Umbilical cord (tissue), 2 donors: ENCODE measurements around the gene BCAR3. TPM values are rescaled to one million over a fixed set of nuclear protein-coding genes. Genes with fewer than 3 reads are reported as not detected.
"Not testable (repeated sequence)": the region's sequence is repeated elsewhere in the genome, so short reads cannot be mapped to it uniquely, and the experiment has no call there.

Source experiments
- DNase-seq: peaks from one replicate; pipeline ENCODE4 v3.0.0-alpha.2; 2015; ENCODE audit warnings: low spot score
- total RNA-seq: library from RNA; depleted of rRNA; stranded (reverse); fragments of >200 nt; gene quantifications from one replicate; pipeline ENCODE4 v1.2.3, GENCODE V29; 2014; ENCODE audit warnings: low replicate concordance; ENCODE audit not compliant: insufficient read depth

The BCAR3 gene
- total RNA-seq, 1 donor from 2014 or later: 17.6 TPM

- no peak for DNase-seq
Observed at GRCh38 chr1:93689521-93690223, 8.0 kb upstream of the BCAR3 start.

- no peak for DNase-seq
Observed at GRCh38 chr1:93687542-93687941, 5.9 kb upstream of the BCAR3 start.

GRCh38 chr1:93686504-93687250, 5.0 kb upstream of the BCAR3 start:
- DNase-seq: no peak

GRCh38 chr1:93685918-93686317, 4.3 kb upstream of the BCAR3 start:
- no peak for DNase-seq

- DNase-seq: no peak
Observed at GRCh38 chr1:93683234-93683633, 1.6 kb upstream of the BCAR3 start.

- no peak for DNase-seq
Observed at GRCh38 chr1:93681989-93682412, 364 bp upstream of the BCAR3 start.

- peak; percentile 95 for DNase-seq
Observed at GRCh38 chr1:93680420-93681100, 1.1 kb downstream of the BCAR3 start.

- DNase-seq: peak; percentile 96
Observed at GRCh38 chr1:93680076-93680419, 1.6 kb downstream of the BCAR3 start.

GRCh38 chr1:93679546-93679945, 2.1 kb downstream of the BCAR3 start:
- no peak for DNase-seq

GRCh38 chr1:93678946-93679480, 2.6 kb downstream of the BCAR3 start:
- DNase-seq: no peak

GRCh38 chr1:93678491-93678890, 3.1 kb downstream of the BCAR3 start:
- DNase-seq: peak; percentile 69

- DNase-seq: peak; percentile 35
Observed at GRCh38 chr1:93677729-93678128, 3.9 kb downstream of the BCAR3 start.

GRCh38 chr1:93676427-93676826, 5.2 kb downstream of the BCAR3 start:
- DNase-seq: no peak

GRCh38 chr1:93675931-93676330, 5.7 kb downstream of the BCAR3 start:
- DNase-seq: peak; percentile 85

- no peak for DNase-seq
Observed at GRCh38 chr1:93675271-93675670, 6.4 kb downstream of the BCAR3 start.

- not testable (repeated sequence) for DNase-seq
Observed at GRCh38 chr1:93674071-93674470, 7.6 kb downstream of the BCAR3 start.

- no peak for DNase-seq
Observed at GRCh38 chr1:93673163-93673829, 8.3 kb downstream of the BCAR3 start.

- DNase-seq: no peak
Observed at GRCh38 chr1:93672477-93673162, 9.0 kb downstream of the BCAR3 start.

GRCh38 chr1:93672069-93672468, 9.6 kb downstream of the BCAR3 start:
- DNase-seq: peak; percentile 92

GRCh38 chr1:93671099-93671621, 10.5 kb downstream of the BCAR3 start:
- DNase-seq: no peak

GRCh38 chr1:93670141-93670540, 11.5 kb downstream of the BCAR3 start:
- DNase-seq: peak; percentile 83
